HUES6 (cell line): ENCODE measurements around the gene ESR1.

Experiments
- H3K27ac ChIP-seq: 2 replicates; pipeline ENCODE4 v1.7.0; 2013; ENCODE audit warnings: low read depth, mild to moderate bottlenecking, low read length, inconsistent platforms
- H3K27me3 ChIP-seq: 2 replicates; pipeline ENCODE4 v1.6.1; 2013; ENCODE audit warnings: low read length; ENCODE audit not compliant: control insufficient read depth, insufficient read depth
- H3K36me3 ChIP-seq: 2 replicates; pipeline ENCODE4 v1.6.1; 2013; ENCODE audit warnings: low read length; ENCODE audit not compliant: control insufficient read depth, insufficient read depth
- H3K4me1 ChIP-seq: 2 replicates; pipeline ENCODE4 v1.6.1; 2013; ENCODE audit warnings: low read length; ENCODE audit not compliant: control insufficient read depth, insufficient read depth
- H3K4me3 ChIP-seq: 2 replicates; pipeline ENCODE4 v1.5.1; 2013; ENCODE audit warnings: low read depth, low read length
- H3K9ac ChIP-seq: one replicate; pipeline ENCODE4 v1.6.1; 2013; ENCODE audit warnings: mild to moderate bottlenecking, low read length
- H3K9me3 ChIP-seq: 2 replicates; pipeline ENCODE4 v1.6.1; 2013; ENCODE audit warnings: low read depth, low read length; ENCODE audit not compliant: control insufficient read depth, insufficient read depth

The ESR1 gene

DNA sequence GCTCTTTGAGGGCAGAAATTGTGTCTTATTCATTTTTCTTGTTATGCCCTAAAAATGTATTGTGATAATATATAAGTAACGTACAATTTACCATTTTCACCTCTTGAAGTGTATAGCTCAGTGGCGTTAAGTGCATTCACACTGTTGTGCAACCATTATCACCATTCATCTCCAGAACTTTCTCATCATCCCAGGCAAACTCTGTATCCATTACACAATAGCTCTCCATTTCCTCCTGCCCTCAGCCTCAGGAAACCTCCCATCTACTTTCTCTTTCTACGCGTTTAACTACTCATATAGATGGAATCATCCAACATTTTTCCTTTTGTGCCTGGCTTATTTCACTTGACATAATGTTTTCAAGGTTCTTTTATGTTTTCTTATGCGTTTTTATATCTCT, 184.6 kb downstream of the ESR1 start:
- no peaks in the 10 kb centered on the region for H3K27me3 ChIP-seq
- H3K9ac ChIP-seq = no peak overlapping the region
- H3K36me3 ChIP-seq = no peaks in the 10 kb centered on the region
- no peaks in the 10 kb centered on the region for H3K9me3 ChIP-seq
- no peak overlapping the region for H3K4me3 ChIP-seq
- H3K27ac ChIP-seq = no peak overlapping the region
- H3K4me1 ChIP-seq = no peaks in the 10 kb centered on the region

DNA sequence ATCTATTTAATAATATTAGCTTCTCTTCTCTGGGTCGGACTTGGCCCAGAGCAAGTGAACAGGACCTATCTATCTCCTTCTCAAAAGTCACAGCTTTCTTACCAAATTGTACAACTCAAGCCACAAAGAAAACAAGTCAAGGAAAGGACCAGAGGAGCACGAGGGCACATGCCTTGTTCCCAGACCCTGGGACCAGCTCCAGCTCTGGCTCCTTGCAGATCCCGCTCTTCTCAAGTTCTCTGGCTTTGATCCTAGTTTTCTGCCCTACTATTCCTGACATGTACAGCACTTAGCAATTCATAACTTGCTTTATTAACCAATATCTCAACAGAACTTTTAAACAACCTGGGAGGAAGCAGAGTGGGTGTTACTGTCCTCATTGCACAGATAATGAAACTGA, 185.9 kb downstream of the ESR1 start:
- Histone ChIP-seq H3K36me3 (no peaks in the 10 kb centered on the region), H3K9me3 (no peaks in the 10 kb centered on the region), H3K27ac (no peak overlapping the region), H3K4me3 (no peak overlapping the region), H3K27me3 (no peaks in the 10 kb centered on the region), H3K4me1 (no peaks in the 10 kb centered on the region), H3K9ac (no peak overlapping the region)

DNA sequence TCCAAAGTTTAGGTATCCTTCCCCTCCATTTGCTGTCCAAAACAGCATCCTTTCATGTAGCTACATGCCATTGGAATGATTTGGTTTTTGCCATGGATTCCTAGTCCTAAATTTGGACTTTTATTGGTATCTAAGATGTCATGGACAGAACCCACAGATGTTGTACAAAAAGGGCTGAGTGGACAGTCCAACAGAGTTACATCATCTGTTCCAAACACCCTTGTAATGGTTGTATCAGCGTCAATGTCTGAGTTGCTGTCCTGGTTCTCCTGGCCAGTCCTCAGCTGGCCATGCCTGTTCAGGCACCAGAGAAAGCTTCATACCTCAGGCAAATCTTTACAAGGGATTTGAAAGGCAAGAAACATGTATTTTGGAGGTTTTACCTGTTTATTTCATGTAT, 191.3 kb downstream of the ESR1 start:
- Histone ChIP-seq H3K4me3 (no peak overlapping the region), H3K9ac (no peak overlapping the region), H3K9me3 (no peaks in the 10 kb centered on the region), H3K4me1 (no peaks in the 10 kb centered on the region), H3K27ac (no peak overlapping the region), H3K27me3 (no peaks in the 10 kb centered on the region), H3K36me3 (no peaks in the 10 kb centered on the region)

DNA sequence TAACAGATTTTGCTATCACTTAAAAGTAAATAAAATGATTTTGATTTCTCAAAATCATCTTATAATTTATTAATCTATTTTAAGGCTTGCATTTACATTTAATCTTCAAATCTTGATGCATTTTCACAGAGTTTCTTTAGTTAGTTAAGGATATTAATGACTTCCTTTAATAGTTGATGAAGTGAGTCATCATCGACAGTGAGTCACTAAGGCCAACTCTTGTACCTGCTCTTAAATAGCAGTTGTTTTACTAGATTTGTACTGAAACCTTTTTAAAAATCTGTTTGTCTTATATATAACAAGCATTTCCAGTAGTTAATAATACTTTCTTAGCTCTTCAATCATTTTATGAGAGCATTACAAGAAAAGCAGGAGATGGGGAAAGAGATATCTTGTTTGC, 191.7 kb downstream of the ESR1 start:
- no peaks in the 10 kb centered on the region for H3K27me3 ChIP-seq
- H3K36me3 ChIP-seq = no peaks in the 10 kb centered on the region
- H3K4me1 ChIP-seq = no peaks in the 10 kb centered on the region
- H3K9ac ChIP-seq = no peak overlapping the region
- no peak overlapping the region for H3K4me3 ChIP-seq
- H3K27ac ChIP-seq = no peak overlapping the region
- H3K9me3 ChIP-seq = no peaks in the 10 kb centered on the region

DNA sequence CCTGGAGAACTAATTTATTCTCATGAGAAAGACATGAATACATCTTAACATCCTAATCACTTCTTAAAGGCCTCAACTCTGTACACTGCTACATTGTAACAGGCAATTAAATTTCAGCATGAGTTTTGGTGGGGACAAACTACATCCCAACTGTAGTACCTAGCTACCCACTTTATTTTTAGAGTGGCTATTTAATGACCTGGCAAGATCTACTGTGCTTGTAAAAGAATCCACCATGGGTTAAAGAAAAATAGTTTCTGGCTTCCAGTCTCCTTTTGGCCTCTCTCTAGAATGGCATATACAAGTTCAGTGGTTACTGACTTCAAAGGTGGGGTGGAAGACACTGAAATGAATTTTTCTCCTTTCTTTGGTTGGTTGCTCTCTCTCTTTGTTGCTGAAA, 193.9 kb downstream of the ESR1 start:
- H3K36me3 ChIP-seq = no peaks in the 10 kb centered on the region
- no peak overlapping the region for H3K4me3 ChIP-seq
- no peaks in the 10 kb centered on the region for H3K27me3 ChIP-seq
- H3K9ac ChIP-seq = no peak overlapping the region
- H3K9me3 ChIP-seq = no peaks in the 10 kb centered on the region
- H3K27ac ChIP-seq = no peak overlapping the region
- no peaks in the 10 kb centered on the region for H3K4me1 ChIP-seq

DNA sequence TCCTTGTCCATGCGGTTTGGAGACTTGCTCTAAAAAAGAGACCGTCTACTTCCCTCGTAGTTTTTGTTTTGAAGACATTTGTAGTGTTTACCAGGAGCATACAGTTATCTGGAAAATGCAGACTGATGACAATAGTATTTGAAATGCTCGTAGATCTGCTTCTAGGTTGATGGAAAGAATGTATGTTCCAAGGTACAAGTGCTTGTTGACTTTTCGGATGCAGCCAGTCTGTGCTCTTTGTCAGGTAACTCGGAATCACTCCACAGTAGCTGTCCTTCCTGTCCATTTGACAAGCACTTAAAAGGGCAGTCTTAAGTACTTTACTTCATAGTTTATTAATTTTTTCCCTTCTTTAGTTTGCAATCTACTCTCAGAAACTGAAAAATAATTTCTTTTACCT, 194.8 kb downstream of the ESR1 start:
- H3K36me3 ChIP-seq = no peaks in the 10 kb centered on the region
- H3K9me3 ChIP-seq = no peaks in the 10 kb centered on the region
- no peak overlapping the region for H3K4me3 ChIP-seq
- no peak overlapping the region for H3K9ac ChIP-seq
- H3K27me3 ChIP-seq = no peaks in the 10 kb centered on the region
- H3K4me1 ChIP-seq = no peaks in the 10 kb centered on the region
- H3K27ac ChIP-seq = no peak overlapping the region

DNA sequence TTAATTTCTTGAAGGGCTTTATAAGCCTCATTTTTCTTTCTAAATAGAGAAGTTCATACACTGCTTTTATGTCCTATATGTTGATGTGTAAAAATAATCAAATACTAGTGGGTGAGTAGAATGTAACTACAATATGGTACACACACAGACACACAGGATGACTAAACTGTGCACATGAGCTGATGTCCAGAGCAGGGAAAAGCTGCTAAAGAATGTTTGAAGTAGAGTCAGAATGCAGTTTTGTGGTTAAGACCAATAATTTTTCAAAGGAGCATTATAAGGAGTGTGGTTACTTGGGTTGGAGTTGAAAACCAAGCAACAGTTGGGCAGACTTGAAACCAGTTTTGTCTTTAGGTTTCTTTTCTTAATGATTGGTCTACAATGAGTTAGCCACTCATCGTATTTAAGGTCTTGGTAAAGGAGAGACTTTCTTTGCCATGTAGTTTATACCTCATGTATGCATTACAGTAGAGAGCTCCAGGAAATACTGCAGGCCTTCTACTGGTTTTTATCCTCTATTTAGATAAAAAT, 196.6 kb downstream of the ESR1 start:
- Histone ChIP-seq H3K4me1 (no peaks in the 10 kb centered on the region), H3K4me3 (no peak overlapping the region), H3K27ac (no peak overlapping the region)

DNA sequence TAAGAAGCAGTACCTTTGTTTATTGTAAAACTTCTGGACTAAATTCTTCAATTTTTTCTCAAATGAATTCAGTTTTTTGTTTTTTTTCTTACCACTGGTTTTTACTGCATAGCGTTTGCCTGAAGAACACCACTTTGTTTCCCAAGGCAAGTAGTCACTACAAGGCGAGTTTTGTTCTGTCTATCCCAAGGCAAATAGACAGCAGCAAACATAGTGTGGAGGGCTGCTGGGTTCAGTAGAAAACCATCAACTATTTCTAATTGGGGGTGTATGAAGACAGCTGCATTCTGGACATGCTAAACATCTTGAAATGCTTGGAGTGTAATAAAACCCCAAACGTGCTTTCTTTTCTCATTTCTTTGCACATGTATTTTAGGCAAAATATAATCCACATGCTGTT, 197.4 kb downstream of the ESR1 start:
- Histone ChIP-seq H3K9ac (no peak overlapping the region), H3K4me3 (no peak overlapping the region), H3K4me1 (no peaks in the 10 kb centered on the region), H3K27ac (no peak overlapping the region), H3K36me3 (no peaks in the 10 kb centered on the region), H3K9me3 (no peaks in the 10 kb centered on the region), H3K27me3 (no peaks in the 10 kb centered on the region)

More for the DNA sequence above, 196.6 kb downstream of the ESR1 start:
- H3K27me3 ChIP-seq = no peaks in the 10 kb centered on the region
- no peaks in the 10 kb centered on the region for H3K9me3 ChIP-seq
- H3K36me3 ChIP-seq = no peaks in the 10 kb centered on the region
- no peak overlapping the region for H3K9ac ChIP-seq

DNA sequence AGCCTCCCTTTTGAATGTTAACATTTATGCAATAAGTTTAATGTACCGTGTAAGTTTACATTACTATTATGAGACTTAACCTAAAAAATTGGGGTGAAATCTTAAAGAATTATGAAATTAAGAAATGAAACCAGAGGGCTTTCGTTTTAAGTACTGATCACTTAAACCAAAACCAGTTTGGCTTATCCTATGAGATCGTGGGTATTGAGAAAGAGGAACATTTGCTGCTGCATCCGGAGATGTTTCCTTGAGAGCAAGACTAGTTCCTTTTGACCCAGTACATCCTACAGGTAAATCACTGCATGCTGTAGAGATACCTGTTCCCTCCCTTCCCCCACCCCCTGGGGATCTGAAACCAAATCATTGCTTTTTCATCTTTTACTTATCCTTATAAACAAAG, 201.3 kb downstream of the ESR1 start:
- 0 out of 2 replicates have a peak, but pooled peaks cover 3% of the 10 kb centered on the region for H3K27me3 ChIP-seq
- no peak overlapping the region for H3K4me3 ChIP-seq
- no peaks in the 10 kb centered on the region for H3K36me3 ChIP-seq
- no peak overlapping the region for H3K9ac ChIP-seq
- H3K27ac ChIP-seq = no peak overlapping the region
- H3K9me3 ChIP-seq = no peaks in the 10 kb centered on the region
- no peaks in the 10 kb centered on the region for H3K4me1 ChIP-seq

DNA sequence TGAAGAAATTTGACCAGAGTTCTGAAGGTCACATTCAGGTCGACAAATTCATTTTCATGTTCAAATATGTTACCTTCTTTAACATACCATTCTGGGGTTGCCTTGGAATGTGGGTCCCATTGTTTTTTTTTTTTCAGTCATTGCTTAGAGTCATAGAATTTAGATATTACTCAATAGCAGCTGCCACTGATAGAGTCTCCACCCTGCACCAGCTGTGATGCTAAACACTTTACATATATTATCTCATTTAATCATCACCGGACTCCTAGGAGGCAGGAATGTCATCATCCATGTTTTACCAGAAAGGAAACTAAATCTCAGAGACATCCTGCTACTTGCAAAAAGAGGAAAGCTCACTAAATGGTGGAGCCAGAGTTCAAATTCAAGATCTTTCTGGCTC, 204.7 kb downstream of the ESR1 start:
- H3K27ac ChIP-seq = no peak overlapping the region

DNA sequence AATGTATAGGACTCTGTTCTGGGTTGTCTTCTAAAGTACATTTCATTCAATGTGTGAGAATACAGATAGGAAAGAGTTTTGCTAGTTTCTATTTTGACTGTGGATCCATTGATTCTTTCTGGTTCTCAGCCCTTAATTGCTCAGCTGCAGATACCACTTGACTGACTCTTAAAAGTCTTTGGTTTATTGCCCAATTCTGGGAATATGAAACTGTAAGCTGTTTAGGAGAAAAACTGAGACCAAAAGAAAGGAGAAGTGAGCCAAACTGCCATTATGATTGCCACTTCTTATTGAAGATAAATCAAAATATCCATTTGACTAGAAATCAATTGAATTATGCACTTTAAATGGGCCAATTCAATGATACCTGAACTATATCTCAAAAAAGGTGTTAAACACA, 211.4 kb downstream of the ESR1 start:
- Histone ChIP-seq H3K9me3 (0 out of 2 replicates have a peak, but pooled peaks cover 3% of the 10 kb centered on the region), H3K27me3 (no peaks in the 10 kb centered on the region), H3K27ac (no peak overlapping the region), H3K9ac (no peak overlapping the region), H3K4me1 (no peaks in the 10 kb centered on the region), H3K36me3 (no peaks in the 10 kb centered on the region), H3K4me3 (no peak overlapping the region)

More for the DNA sequence above, 204.7 kb downstream of the ESR1 start:
- Histone ChIP-seq H3K9ac (no peak overlapping the region), H3K27me3 (0 out of 2 replicates have a peak, but pooled peaks cover 3% of the 10 kb centered on the region), H3K4me3 (no peak overlapping the region), H3K9me3 (no peaks in the 10 kb centered on the region), H3K36me3 (no peaks in the 10 kb centered on the region), H3K4me1 (no peaks in the 10 kb centered on the region)

DNA sequence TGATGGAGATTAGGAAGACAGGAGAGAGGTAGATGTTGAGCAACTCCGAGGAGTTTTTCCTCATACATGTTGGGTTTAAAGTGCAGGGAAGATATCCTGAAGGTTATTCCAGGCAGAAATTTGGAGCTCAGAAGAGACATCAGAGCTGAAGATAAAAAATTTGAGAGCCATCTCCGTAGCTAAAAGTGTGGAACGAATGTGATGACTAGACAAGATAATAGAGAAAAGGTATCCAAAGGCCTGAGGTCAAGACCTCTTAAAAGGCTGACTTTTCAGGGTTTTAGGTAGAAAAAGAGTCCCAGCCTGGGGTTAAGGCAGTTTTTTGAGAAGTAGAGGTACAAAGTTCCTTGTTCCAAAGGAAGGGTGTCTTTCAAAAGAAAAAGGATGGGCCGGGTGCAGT, 214.8 kb downstream of the ESR1 start:
- H3K4me3 ChIP-seq = no peak overlapping the region
- H3K36me3 ChIP-seq = no peaks in the 10 kb centered on the region
- no peaks in the 10 kb centered on the region for H3K27me3 ChIP-seq
- 0 out of 2 replicates have a peak, but pooled peaks cover 3% of the 10 kb centered on the region for H3K9me3 ChIP-seq
- no peaks in the 10 kb centered on the region for H3K4me1 ChIP-seq
- H3K9ac ChIP-seq = no peak overlapping the region
- no peak overlapping the region for H3K27ac ChIP-seq
